Upper lobe of left lung (tissue), 6 donors: ENCODE measurements around the gene WDR46. TPM values are rescaled to one million over a fixed set of nuclear protein-coding genes. Genes with fewer than 3 reads are reported as not detected.

Source experiments
- ATAC-seq, 2 donors: fragments of 200-7000 bp; cut with Tn5 transposase; one replicate each; pipeline ENCODE4 v1.9.1; 2022; ENCODE audit warnings: mild to moderate bottlenecking in 2 of 2, moderate library complexity in 2 of 2; ENCODE audit not compliant: low FRiP score in 2 of 2
- DNase-seq, 2 donors: peaks; one replicate each; pipeline ENCODE4 v3.0.0-alpha.2; 2019 to 2020
- H3K27ac ChIP-seq, 4 donors: fragments of 200-600 bp; sonication (generic); one replicate each; pipeline ENCODE4 v1.5.1; 2016 to 2019
- H3K27me3 ChIP-seq, 4 donors: fragments of 200-600 bp; sonication (generic); one replicate each; pipeline ENCODE4 v1.5.1; 2017 to 2019
- H3K36me3 ChIP-seq, 4 donors: fragments of 200-600 bp; sonication (generic); one replicate each; pipeline ENCODE4 v1.5.1; 2016 to 2019
- H3K4me1 ChIP-seq, 4 donors: fragments of 200-600 bp; sonication (generic); one replicate each; pipeline ENCODE4 v1.5.1; 2018 to 2019
- H3K4me3 ChIP-seq, 4 donors: fragments of 200-600 bp; sonication (generic); one replicate each; pipeline ENCODE4 v1.5.1; 2017 to 2019; ENCODE audit warnings: mild to moderate bottlenecking in 2 of 4, moderate library complexity in 1 of 4
- H3K9me3 ChIP-seq, 4 donors: fragments of 200-600 bp; sonication (generic); one replicate each; pipeline ENCODE4 v1.5.1; 2018 to 2019
- EP300 ChIP-seq, 4 donors: sonication (generic); formaldehyde crosslinking; IDR thresholded peaks; one replicate each; pipeline ENCODE4 v1.5.1; 2017; ENCODE audit warnings: antibody characterized with exemption in 4 of 4, control low read depth in 2 of 4
- POLR2A ChIP-seq, 4 donors: fragments of 450-650 bp; IDR thresholded peaks; one replicate each; pipeline ENCODE4 v1.5.1; 2016 to 2017; ENCODE audit warnings: antibody characterized with exemption in 4 of 4, mild to moderate bottlenecking in 2 of 4
- POLR2AphosphoS5 ChIP-seq, 2 donors: sonication (generic); formaldehyde crosslinking; IDR thresholded peaks; one replicate each; pipeline ENCODE4 v1.5.1; 2017; ENCODE audit warnings: antibody characterized with exemption in 2 of 2
- WGBS, 2 donors: methylation state at CpG; one replicate each; pipeline ENCODE4 v1.1.5; 2017 to 2018; 5-methylcytosine and 5-hydroxymethylcytosine counted together
- total RNA-seq, 6 donors: library from RNA; depleted of rRNA in 4 of 6; stranded (reverse); fragments of >200 nt in 4 of 6; gene quantifications; one replicate each; pipeline versions ENCODE4 v1.1.0 to v1.2.1, GENCODE V29; 2016 to 2021
- TF ChIP-seq, protein P1 (sequence below), 6 experiments: fragments of 450-650 bp in 4 of 6; fragments of 200-600 bp in 2 of 6; sonication (generic) in 2 of 6; IDR thresholded peaks; one replicate each; pipeline ENCODE4 v1.5.1; 2016 to 2019; ENCODE audit warnings: antibody characterized with exemption in 6 of 6
- donor health status: DM: no; HTN: no; CAD: no; lungs with moderate emphysema.
- donor health status: DM: no; HTN: yes; CAD: no; lungs with severe emphysema.

WDR46 gene
- total RNA-seq, 6 donors from 2014 or later = 21.1 to 50.3 (median 41.7) TPM

- Histone ChIP-seq H3K4me3 (peak overlapping the region; percentile 79 to 95 (median 88)), H3K36me3 (peaks cover 7 to 51% (median 39%) of the 10 kb centered on the region in 4 donors), H3K4me1 (peaks cover 24 to 57% (median 29%) of the 10 kb centered on the region in 4 donors), H3K27ac (peak overlapping the region; percentile 90 to 97 (median 97)), H3K9me3 (no peaks in the 10 kb centered on the region), H3K27me3 (no peaks in the 10 kb centered on the region)
- TF ChIP-seq EP300 (IDR thresholded peaks at IDR 0.05) (peak in 1 of 4 donors; percentile 34), POLR2AphosphoS5 (IDR thresholded peaks at IDR 0.05) (peak; percentile 86 to 90), POLR2A (IDR thresholded peaks at IDR 0.05) (peak in 3 of 4 donors; percentile 37 to 87 (median 49))
- TF ChIP-seq, protein P1, sequence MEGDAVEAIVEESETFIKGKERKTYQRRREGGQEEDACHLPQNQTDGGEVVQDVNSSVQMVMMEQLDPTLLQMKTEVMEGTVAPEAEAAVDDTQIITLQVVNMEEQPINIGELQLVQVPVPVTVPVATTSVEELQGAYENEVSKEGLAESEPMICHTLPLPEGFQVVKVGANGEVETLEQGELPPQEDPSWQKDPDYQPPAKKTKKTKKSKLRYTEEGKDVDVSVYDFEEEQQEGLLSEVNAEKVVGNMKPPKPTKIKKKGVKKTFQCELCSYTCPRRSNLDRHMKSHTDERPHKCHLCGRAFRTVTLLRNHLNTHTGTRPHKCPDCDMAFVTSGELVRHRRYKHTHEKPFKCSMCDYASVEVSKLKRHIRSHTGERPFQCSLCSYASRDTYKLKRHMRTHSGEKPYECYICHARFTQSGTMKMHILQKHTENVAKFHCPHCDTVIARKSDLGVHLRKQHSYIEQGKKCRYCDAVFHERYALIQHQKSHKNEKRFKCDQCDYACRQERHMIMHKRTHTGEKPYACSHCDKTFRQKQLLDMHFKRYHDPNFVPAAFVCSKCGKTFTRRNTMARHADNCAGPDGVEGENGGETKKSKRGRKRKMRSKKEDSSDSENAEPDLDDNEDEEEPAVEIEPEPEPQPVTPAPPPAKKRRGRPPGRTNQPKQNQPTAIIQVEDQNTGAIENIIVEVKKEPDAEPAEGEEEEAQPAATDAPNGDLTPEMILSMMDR (IDR thresholded peaks at IDR 0.05) = peak; percentile 65 to 84 (median 80)
- 0% methylated on average over 8 to 43 of the region's 54 CpGs for WGBS, 2 donors
- ATAC-seq (peak; percentile 88), DNase-seq (peak; percentile 95 to 97)
Observed at GRCh38 chr6:33299237-33299944, 10.4 kb upstream of the WDR46 start.

DNA sequence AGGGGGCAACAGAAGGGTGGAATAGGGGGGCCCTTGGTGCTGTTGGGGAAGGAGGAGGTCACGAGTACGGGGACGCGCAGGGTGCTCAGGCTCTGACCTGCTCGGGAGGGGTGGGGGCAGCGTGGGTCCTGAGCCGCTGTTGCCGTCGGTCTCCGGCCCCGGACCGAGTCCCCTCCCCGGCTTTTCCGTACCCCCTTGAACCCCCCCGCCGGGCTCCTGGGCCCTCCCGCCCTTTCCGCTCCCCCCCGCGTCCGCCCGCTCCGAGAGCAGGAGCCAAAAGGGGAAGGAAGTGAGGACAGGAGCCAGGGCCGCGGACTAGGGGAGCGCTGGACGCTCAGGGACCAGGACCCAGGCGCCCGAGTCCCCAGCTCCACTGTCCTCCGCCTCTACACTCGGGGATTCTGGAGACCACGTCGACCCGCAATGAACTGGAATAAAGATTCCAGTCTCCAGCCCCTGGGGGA, 9.8 kb upstream of the WDR46 start, which contains the start of gene RGL2:
TSS of gene RGL2 (minus strand) at position 170 of the 464 bp plus-strand sequence. CDS start 332 bp downstream, outside the sequence.
- peak; percentile 89 to 95 for DNase-seq
- WGBS, 2 donors = 0 to 1% methylated on average over 4 to 31 of the region's 34 CpGs
- peak within 1 kb of the TSS; percentile 90 to 97 (median 97) for H3K27ac ChIP-seq
- ATAC-seq = peak; percentile 83 to 91
- TF ChIP-seq POLR2A (IDR thresholded peaks at IDR 0.05) = peak in 2 of 4 donors; percentile 16 to 40
- TF ChIP-seq EP300 (IDR thresholded peaks at IDR 0.05) = no peak
- TF ChIP-seq POLR2AphosphoS5 (IDR thresholded peaks at IDR 0.05) = no peak
- H3K27me3 ChIP-seq = no peaks in the 10 kb centered on the region
- H3K36me3 ChIP-seq = peaks cover 4 to 51% (median 38%) of the 10 kb centered on the region in 4 donors
- H3K4me3 ChIP-seq = peak within 1 kb of the TSS; percentile 79 to 95 (median 88)
- no peaks in the 10 kb centered on the region for H3K9me3 ChIP-seq
- peaks cover 24 to 51% (median 29%) of the 10 kb centered on the region in 4 donors for H3K4me1 ChIP-seq

GRCh38 chr6:33297956-33298772, 9.1 kb upstream of the WDR46 start:
- Histone ChIP-seq H3K4me1 (peaks cover 24 to 48% (median 29%) of the 10 kb centered on the region in 4 donors), H3K9me3 (no peaks in the 10 kb centered on the region), H3K36me3 (peaks cover 6 to 51% (median 38%) of the 10 kb centered on the region in 4 donors), H3K4me3 (peak overlapping the region; percentile 79 to 95 (median 88)), H3K27ac (peak overlapping the region; percentile 90 to 97 (median 97)), H3K27me3 (no peaks in the 10 kb centered on the region)
- 1 to 2% methylated on average over 29 to 38 of the region's 42 CpGs for WGBS, 2 donors
- DNase-seq (peak; percentile 84 to 88), ATAC-seq (peak; percentile 74 to 84)
- TF ChIP-seq POLR2AphosphoS5 (IDR thresholded peaks at IDR 0.05) (peak; percentile 55 to 80), EP300 (IDR thresholded peaks at IDR 0.05) (no peak), POLR2A (IDR thresholded peaks at IDR 0.05) (peak in 3 of 4 donors; percentile 28 to 66 (median 56))
- TF ChIP-seq, protein P1 (IDR thresholded peaks at IDR 0.05) = no peak

GRCh38 chr6:33297406-33297955, 8.4 kb upstream of the WDR46 start:
- Histone ChIP-seq H3K4me3 (peak overlapping the region; percentile 79 to 95 (median 88)), H3K36me3 (peaks cover 11 to 51% (median 37%) of the 10 kb centered on the region in 4 donors), H3K9me3 (no peaks in the 10 kb centered on the region), H3K27ac (peak overlapping the region; percentile 90 to 97 (median 97)), H3K4me1 (peaks cover 24 to 48% (median 29%) of the 10 kb centered on the region in 4 donors), H3K27me3 (no peaks in the 10 kb centered on the region)
- peak; percentile 84 to 86 for DNase-seq
- TF ChIP-seq POLR2AphosphoS5 (IDR thresholded peaks at IDR 0.05) (no peak), POLR2A (IDR thresholded peaks at IDR 0.05) (no peak), EP300 (IDR thresholded peaks at IDR 0.05) (no peak)
- TF ChIP-seq, protein P1 (IDR thresholded peaks at IDR 0.05) = no peak
- peak; percentile 1 to 45 for ATAC-seq
- WGBS, 2 donors = 3 to 17% methylated on average over 12 to 14 of the region's 16 CpGs
